GM18505 (cell line): Measurements from ENCODE around the gene FRY.

Experiments
- ATAC-seq: cut with Tn5 transposase; IDR thresholded peaks from one replicate; pipeline ENCODE4 v1.9.1; 2021; ENCODE audit not compliant: unreplicated experiment
- POLR2A ChIP-seq: IDR thresholded peaks from 4 replicates; pipeline ENCODE4 v1.6.1; 2011; ENCODE audit warnings: borderline replicate concordance; ENCODE audit not compliant: insufficient read depth, insufficient read length; ENCODE audit errors: extremely low read depth

FRY gene

DNA sequence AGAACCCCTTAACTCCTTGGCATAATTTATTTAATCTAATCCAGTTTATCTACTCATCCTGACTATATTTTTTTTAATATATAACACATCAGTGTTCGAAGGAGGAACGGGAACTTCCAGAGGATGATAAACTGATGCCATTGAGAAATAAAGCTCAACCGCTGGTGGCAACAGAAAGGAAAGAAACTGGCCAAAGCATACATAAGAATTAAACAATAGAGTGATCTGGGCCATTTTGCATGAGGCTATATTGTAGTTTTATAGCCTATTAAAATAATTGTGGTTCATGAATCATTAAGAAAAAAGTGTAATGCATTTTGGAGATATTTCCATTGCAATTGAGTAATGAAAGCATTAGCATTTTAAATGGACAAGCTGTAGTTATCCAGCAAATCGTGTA, 94.2 kb downstream of the FRY start:
- no peak for ATAC-seq
- no peak for TF ChIP-seq POLR2A

DNA sequence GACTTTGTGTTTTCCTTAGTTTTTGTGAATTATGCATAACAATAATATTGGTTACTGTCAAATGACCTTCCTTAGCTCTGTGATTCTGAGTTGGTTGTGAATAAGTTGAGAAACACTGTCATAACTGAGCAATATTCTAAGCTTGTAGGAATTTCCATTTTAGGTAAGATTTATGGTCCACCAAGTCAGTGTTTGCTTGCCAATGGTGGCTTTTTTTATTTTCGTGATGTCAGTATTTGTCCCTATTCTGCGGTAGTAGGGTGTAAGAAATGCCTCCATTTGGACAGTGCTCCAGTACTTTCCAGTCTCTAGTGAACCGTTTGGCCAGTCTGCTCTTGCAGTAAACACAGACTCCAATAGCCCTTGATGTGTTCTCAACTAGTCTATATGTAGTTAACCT, 94.7 kb downstream of the FRY start:
- ATAC-seq: no peak
- no peak for TF ChIP-seq POLR2A

DNA sequence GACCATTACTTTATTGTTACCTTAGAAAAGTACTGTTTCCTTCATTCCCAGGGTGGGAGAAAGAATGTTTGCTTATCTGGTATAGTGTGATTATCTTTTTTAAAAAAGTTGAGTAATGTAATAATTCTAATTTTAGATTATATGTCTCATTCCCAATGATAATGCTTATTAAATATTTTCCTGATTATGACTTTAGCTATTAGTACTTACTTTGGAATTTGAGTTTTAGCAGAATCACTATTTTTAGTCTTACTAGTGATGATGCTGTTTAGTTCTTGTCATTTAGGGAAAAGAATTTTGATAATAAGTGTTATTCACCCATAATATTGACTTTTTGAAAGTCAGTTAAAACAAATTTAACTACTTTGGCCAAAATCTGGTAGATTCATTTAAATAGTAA, 95.2 kb downstream of the FRY start:
- ATAC-seq: no peak
- TF ChIP-seq POLR2A: no peak

DNA sequence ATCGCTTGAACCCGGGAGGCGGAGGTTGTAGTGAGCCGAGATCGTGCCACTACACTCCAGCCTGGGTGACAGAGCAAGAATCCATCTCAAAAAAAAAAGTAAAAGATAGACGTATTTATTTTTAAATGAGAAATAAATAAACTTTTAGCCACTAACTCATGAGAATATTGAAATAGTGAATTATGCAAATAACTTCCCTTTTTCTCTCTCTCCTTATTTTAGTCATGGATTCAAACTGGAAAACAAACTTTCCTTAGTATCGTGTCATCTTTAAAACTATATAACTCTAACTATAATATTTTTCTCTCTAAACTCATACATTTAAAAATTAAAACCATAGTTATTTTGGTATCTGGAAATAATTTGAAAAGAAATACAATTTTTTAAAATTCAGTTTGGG, 96.1 kb downstream of the FRY start:
- TF ChIP-seq POLR2A: no peak
- no peak for ATAC-seq

DNA sequence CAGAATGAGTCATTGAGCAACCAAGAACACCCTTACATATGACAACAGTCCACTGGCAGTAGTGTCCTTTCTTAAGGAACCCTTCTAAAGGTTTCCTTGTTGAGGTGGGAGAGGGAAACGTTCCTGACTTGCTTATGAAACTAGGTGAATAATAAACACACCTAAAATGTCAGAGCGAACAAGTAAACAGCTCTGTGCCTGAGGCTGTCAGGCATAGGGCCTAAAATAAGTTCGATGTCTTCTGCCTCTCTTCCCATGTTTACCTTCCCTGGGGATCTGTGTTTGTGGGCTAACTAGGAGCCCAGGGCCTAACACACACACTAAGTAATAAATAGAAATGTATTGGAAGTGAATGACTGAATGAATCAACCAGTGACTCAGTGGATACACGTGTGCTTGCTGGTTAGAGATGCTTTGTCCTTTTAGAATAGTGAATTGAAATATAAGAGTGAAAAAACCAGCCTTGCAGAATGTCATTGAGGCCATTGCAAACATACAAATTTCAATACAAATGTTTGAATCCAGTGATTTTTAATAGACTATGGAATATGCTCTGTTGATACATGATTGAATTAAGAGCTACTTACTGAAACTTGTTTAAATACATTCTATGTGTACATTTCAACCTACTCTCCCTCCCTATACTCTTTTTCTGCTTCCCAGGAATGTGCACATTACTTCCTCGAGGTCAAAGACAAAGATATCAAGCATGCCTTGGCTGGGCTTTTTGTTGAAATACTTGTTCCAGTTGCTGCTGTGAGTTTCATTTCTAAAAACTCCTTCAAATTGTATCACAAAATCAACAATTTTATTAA, 102.9 kb downstream of the FRY start:
- ATAC-seq: no peak
- TF ChIP-seq POLR2A: no peak

DNA sequence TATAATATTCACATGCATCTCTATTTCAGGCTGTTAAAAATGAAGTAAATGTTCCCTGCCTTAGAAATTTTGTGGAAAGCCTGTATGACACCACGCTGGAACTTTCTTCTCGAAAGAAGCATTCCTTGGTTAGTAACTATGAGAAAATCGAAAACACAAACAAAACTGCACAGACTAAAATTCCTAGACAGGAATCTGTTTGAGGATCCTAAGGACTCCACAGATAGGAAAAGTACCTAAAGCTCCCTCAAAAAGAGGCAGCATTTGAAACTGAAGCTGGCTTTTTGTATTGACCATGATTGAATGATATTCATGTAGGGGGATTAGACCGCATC, 103.4 kb downstream of the FRY start:
- TF ChIP-seq POLR2A: no peak
- ATAC-seq: no peak

DNA sequence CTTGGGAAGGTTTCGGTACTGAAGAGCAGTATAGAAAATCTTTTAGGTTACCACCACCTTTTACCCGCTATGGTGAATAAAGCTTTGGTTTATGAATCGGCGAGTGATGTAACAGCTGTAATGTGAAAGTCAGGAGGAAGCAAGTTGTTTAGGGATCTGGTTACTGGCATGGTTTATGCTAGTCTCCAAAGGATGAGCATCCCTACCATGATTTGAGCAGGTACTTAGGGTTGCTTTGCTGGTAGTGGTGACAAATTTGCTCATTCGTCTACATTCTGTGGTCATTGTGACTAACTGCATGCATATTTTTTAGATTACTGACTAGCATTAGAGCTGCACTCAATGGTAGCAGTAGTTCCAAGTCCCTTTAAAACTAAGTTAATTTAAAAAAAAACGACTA, 104.1 kb downstream of the FRY start:
- TF ChIP-seq POLR2A: no peak
- ATAC-seq: no peak

DNA sequence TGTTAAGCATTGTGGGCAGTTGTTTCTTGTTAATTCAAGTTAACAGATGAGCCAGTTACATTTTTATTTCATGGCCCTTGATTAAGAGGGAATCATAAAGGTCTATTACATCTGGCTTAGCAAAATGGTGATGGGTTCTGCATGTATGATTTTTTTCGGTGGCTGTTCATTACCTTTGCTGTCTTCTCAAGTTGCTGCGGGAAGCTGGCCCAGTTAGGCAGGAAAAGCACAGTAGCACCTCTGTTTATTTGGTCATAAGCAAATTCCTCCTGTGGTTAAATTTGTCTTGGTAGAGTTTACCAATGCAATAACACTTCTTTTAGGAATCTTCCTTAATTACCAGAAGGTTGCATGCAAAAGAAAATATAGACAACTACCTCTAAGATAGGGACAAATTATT, 104.5 kb downstream of the FRY start:
- no peak for ATAC-seq
- TF ChIP-seq POLR2A: no peak

DNA sequence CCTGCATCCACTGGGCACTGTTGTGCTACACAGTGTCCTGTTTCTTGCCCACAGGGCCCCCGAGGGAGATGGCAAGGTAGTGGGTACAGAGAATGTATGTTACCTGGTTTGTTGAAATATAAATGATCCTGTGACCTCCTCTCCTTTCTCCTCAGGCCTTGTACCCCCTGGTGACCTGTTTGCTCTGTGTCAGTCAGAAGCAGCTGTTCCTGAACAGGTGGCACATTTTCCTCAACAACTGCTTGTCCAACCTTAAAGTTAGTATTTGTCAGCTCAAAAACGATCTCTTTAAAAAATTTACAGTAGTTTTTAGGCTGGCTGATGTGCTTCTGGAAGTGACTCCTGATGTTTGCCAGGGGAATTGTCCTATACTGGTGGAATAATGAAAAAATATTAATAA, 105.1 kb downstream of the FRY start:
- no peak for ATAC-seq
- no peak for TF ChIP-seq POLR2A

DNA sequence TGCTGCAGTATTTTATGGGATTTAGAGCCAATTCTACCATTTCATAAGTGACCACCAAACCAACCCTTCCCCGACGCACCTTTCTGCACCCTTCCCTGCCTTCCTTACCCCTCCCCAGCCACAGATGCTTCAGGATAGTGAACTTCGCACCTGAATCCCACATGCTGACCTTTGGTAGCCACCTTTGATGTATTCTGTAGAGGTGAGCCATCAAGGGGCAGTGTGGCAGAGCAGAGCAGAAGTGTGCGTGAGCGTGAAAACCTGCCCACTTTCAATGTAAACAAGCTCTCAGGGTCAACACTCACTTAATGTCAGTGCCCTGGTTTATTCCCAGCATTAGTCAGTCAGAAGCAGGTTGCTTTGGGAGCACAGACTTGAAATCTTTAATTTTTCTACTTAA, 107.7 kb downstream of the FRY start:
- TF ChIP-seq POLR2A: no peak
- no peak for ATAC-seq

DNA sequence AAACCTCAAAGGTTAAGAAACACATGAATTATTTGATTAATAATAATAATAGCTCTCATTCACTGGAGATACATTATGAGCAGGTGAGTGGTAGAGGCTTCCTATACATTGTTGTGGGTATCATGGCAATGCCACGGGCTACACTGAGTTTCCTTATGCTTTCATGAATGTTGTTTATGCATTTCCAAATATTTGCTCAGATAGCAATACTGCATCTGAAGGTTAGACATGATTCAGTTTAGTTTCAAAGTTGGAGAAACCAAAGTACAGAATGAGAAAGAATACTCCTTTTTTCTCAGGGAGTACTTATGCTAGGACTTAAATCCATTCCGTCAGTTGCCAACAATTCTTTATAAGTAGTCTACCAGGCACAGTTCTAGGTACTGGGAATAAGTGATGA, 108.5 kb downstream of the FRY start:
- no peak for TF ChIP-seq POLR2A
- ATAC-seq: no peak

DNA sequence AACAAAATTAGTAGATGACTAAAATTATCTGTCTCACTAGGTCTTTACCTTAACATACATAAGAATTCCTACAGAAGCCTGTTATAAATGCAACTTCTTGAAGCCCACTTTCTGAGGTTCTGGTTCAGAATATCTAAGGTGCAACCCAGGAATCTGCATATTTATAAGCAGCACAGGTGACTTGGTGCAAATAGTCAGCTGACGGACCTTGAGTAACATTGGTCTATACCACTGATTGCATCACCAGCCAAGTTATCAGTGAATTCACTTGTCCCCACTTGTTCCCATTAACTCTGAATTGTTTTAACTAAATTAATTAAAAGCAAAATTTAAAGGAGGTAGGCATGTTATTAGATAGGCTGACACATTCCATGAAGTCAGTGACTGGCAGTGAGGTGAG, 109.9 kb downstream of the FRY start:
- TF ChIP-seq POLR2A: no peak
- ATAC-seq: no peak

DNA sequence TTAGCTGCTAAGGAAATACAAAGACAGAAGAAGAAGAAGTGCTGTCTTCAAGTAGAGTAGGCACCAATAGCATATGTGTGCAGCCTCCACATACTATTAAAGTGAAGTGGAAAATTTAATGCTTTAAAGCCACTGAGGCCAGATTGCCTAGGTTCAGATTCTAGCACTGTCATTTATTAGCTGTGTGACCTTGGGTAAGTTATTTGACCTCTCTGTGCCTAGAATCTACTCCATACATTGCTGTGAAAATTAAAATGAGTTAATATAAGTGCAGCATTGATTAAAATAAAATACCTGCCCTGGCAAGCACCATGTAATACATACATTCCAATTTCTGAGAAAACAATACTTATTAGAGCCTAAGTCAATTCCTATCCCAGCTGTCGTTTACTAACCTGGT, 110.5 kb downstream of the FRY start:
- no peak for ATAC-seq
- TF ChIP-seq POLR2A: no peak

DNA sequence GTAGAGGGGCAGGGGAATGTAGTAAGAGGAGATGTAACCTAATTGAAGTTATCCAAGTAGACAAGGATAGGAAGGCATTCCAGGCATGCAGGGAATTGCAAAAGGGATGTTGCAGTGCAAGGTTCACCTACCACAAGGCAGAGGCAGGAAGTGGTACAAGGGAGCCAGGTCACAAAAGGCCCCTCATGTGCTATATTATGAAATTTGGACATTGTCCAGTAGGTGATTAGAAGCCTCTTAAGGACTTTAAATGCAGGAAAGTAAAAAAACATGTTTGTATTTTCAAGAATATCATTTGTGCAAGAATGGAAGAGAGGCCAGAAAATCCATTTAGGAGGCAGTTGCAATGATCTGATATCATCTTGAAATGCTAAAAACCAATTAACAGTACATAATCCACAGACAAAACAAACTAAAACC, 111.4 kb downstream of the FRY start:
- TF ChIP-seq POLR2A: no peak
- ATAC-seq: no peak

DNA sequence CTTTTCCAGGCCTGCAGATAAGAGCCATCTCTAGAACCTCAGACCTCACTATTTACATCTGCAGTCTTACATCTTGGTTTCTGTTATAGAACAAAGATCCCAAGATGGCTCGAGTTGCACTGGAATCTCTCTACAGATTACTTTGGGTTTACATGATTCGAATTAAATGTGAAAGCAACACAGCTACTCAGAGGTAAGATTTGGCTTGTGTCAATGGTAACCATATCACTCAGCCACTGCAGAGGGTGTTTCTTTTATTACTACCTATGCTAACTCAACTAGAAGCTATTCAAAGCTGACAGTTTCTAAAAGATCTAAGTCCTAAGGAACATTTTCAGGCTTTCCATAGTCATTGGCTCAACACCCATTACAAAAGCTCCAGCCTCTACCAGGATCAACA, 115.6 kb downstream of the FRY start:
- no peak for ATAC-seq
- TF ChIP-seq POLR2A: no peak
